Chondrocyte (in vitro differentiated cells): ENCODE results near the gene SERPINE2. TPM values are rescaled to one million over a fixed set of nuclear protein-coding genes. Genes with fewer than 3 reads are reported as not detected.

Experiments used
- DNase-seq: peaks from one replicate; pipeline ENCODE4 v3.0.0; 2021; ENCODE audit warnings: mixed read lengths, low spot score
- H3K27ac Mint-ChIP-seq: one replicate; pipeline ENCODE4 v1.8.0; 2021; ENCODE audit warnings: mild to moderate bottlenecking, moderate library complexity, mixed read lengths; ENCODE audit not compliant: unreplicated experiment
- H3K27me3 Mint-ChIP-seq: 2 replicates; pipeline ENCODE4 v1.8.0; 2021; ENCODE audit warnings: low read depth, mixed read lengths
- H3K36me3 Mint-ChIP-seq: 2 replicates; pipeline ENCODE4 v1.8.0; 2021; ENCODE audit warnings: low read depth, mixed read lengths
- H3K4me1 Mint-ChIP-seq: 2 replicates; pipeline ENCODE4 v1.8.0; 2021; ENCODE audit warnings: low read depth, mild to moderate bottlenecking, mixed read lengths
- H3K4me3 Mint-ChIP-seq: one replicate; pipeline ENCODE4 v1.8.0; 2021; ENCODE audit warnings: mild to moderate bottlenecking, moderate library complexity, mixed read lengths; ENCODE audit not compliant: unreplicated experiment
- H3K9me3 Mint-ChIP-seq: 2 replicates; pipeline ENCODE4 v1.8.0; 2021; ENCODE audit warnings: low read depth, mixed read lengths
- total RNA-seq: library from RNA; stranded (reverse); gene quantifications from 3 replicates; pipeline ENCODE4 v1.2.1, GENCODE V29; 2021
- TF ChIP-seq, protein P1 (sequence below): fragments of 200-600 bp; sonication (generic); IDR thresholded peaks from 2 replicates; pipeline ENCODE4 v1.5.0; 2021; ENCODE audit warnings: antibody characterized with exemption, mild to moderate bottlenecking, moderate library complexity

The SERPINE2 gene
- total RNA-seq, 1 donor from 2014 or later, result 46.9 TPM

DNA sequence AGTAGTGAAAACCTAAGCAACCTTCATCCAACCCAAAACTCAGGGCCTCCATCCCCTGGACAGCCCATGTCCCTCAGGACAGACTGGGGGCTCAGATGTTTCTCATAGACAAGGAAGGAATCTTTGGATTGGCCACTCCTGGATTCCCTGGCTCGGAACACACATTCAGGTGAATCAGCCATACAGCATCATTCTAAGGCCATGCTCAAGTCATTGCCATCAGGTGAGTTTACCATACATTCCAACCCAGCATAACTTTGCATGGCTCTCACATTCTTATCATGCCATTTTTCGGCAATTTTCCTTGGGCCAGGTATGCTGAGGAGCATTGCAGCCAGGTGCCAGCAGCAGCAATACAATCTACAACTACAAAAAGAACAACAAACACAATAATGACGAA is 34.6 kb upstream of the SERPINE2 start:
- DNase-seq, result no peak
- no peaks in the 10 kb centered on the region for H3K4me1 Mint-ChIP-seq
- no peak overlapping the region for H3K27ac Mint-ChIP-seq
- H3K27me3 Mint-ChIP-seq, result no peaks in the 10 kb centered on the region
- H3K4me3 Mint-ChIP-seq, result no peak overlapping the region
- H3K9me3 Mint-ChIP-seq, result no peaks in the 10 kb centered on the region
- TF ChIP-seq, protein P1, sequence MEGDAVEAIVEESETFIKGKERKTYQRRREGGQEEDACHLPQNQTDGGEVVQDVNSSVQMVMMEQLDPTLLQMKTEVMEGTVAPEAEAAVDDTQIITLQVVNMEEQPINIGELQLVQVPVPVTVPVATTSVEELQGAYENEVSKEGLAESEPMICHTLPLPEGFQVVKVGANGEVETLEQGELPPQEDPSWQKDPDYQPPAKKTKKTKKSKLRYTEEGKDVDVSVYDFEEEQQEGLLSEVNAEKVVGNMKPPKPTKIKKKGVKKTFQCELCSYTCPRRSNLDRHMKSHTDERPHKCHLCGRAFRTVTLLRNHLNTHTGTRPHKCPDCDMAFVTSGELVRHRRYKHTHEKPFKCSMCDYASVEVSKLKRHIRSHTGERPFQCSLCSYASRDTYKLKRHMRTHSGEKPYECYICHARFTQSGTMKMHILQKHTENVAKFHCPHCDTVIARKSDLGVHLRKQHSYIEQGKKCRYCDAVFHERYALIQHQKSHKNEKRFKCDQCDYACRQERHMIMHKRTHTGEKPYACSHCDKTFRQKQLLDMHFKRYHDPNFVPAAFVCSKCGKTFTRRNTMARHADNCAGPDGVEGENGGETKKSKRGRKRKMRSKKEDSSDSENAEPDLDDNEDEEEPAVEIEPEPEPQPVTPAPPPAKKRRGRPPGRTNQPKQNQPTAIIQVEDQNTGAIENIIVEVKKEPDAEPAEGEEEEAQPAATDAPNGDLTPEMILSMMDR, result no peak
- no peaks in the 10 kb centered on the region for H3K36me3 Mint-ChIP-seq

DNA sequence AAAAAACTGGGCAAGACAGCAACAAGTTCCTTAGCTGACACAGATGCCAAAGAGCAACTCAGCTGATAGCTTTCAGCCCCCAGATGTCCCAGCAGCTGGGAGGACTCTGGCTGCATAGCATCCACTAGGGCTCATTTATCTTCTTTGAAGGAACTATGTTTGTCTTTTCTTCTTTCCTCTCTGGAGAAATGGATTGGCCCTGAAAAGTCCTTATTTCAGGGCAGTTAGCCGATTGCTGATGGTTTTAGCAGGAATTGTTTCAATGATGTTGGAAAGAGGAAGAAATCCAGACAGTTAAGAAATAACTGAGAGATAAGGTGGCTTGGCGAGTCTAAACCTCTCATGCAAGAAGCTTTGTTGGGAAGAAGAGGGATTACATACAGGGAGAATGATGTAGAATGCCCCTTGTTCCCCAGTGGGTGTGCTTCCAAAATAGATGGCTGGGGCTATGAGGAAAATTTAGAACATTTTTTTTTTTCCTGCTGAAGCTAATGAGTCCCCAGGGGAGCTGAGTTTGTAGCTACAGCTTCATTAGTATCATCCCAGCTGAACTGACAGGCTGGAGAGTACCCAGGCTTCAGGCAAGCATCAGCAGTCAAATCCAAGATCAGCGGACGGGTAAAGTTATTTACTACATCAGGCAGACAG is 33.6 kb upstream of the SERPINE2 start:
- H3K27me3 Mint-ChIP-seq, result no peaks in the 10 kb centered on the region
- no peaks in the 10 kb centered on the region for H3K9me3 Mint-ChIP-seq
- no peaks in the 10 kb centered on the region for H3K36me3 Mint-ChIP-seq
- H3K4me1 Mint-ChIP-seq, result no peaks in the 10 kb centered on the region
- H3K4me3 Mint-ChIP-seq, result no peak overlapping the region
- no peak overlapping the region for H3K27ac Mint-ChIP-seq
- TF ChIP-seq, protein P1, result no peak
- DNase-seq, result no peak

DNA sequence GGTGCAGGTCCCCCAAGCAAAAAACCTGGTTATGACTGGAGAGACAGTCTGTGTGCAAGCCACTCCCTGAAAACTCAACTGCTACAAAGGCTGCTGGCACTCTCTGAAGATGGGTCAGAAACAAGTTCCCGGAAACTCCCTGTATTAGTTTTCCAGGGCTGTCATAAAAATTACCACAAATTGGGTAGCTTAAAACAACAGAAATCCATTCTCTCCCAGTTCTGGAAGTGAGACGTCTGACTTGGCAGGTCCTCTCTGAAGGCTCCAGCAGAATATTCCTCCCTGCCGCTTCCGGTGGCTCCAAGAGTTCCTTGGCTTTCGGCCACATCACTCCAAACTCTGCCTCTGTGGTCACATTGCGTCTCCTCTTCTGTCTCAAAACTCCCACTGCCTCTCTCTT is 30.1 kb upstream of the SERPINE2 start:
- DNase-seq, result no peak
- Mint-ChIP-seq H3K4me3 (no peak overlapping the region), H3K27ac (no peak overlapping the region), H3K36me3 (no peaks in the 10 kb centered on the region), H3K27me3 (no peaks in the 10 kb centered on the region), H3K4me1 (no peaks in the 10 kb centered on the region), H3K9me3 (no peaks in the 10 kb centered on the region)
- TF ChIP-seq, protein P1, result no peak

DNA sequence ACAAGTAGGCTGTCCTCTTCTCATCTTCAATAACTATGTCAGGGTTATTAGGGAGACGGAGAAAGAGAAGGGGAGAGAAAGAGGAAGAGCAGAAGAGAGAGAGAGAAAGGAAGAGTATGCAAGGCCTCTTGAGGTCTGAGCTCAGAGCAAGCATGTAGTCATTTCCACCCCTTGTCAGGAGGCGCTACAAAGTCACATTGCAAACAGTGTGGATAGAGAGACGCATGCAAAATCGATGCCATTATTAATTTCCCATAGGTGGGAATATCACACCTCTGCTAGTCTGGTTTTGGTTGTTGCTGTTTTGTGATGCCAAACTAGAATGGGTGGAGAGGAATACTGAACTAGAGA is 24.2 kb upstream of the SERPINE2 start:
- Mint-ChIP-seq H3K27me3 (no peaks in the 10 kb centered on the region), H3K27ac (no peak overlapping the region), H3K4me3 (no peak overlapping the region), H3K36me3 (no peaks in the 10 kb centered on the region), H3K9me3 (no peaks in the 10 kb centered on the region), H3K4me1 (peaks cover 6% of the 10 kb centered on the region)
- TF ChIP-seq, protein P1, result no peak
- DNase-seq, result no peak

DNA sequence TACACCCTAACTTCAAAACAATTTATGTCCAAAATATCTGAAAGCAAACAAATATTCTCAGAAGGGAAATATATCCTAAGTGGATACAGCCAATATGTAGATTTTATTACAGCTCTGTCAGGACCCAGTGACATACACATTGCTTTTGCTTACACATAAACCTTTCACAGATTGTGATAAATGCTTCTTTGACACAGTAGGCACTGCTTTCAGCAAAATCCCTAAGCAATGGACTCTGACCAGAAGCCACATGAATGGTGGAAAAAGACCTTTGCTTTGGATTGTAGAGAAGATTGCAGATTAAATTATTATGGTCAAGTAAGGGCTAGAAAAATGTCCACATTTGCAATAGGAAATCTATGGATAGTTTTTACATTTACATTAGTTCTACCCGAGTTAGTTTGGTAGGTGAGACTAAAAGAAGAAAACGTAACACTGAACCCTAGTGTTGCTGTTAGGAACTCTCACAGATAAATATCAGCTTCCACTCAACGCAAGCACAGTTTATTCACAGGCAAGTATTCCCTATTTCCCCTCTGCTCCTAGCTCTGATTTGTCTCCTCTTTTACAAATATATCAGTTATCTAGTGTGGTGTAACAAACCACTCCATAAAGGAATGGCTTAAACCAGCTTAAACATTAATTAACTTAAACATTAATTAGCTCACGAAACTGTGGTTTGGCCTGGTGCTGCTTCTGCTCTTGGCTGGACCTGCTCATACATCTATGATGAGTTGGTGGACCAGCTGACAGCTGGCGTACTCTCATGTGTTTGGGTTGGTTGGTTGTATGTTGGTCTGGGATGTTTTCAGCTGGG is 23.6 kb upstream of the SERPINE2 start:
- TF ChIP-seq, protein P1, result peak; percentile 10
- Mint-ChIP-seq H3K27me3 (no peaks in the 10 kb centered on the region), H3K4me3 (no peak overlapping the region), H3K4me1 (peaks cover 6% of the 10 kb centered on the region), H3K27ac (no peak overlapping the region), H3K36me3 (no peaks in the 10 kb centered on the region), H3K9me3 (no peaks in the 10 kb centered on the region)
- no peak for DNase-seq
